H1 (cell line): ENCODE results near the gene FKBP1B. TPM values are rescaled to one million over a fixed set of nuclear protein-coding genes. Genes with fewer than 3 reads are reported as not detected.

ENCODE experiments used
- CTCF ChIA-PET: fragments of 300-600 bp; sonication (Branson Sonifier 250); formaldehyde crosslinking; loops from one replicate; lab custom pipeline; 2021; ENCODE audit not compliant: partially characterized antibody; lab: Charles Lee
- POLR2A ChIA-PET: fragments of 300-600 bp; sonication (Branson Sonifier 250); formaldehyde crosslinking; loops from one replicate; lab custom pipeline; 2021; ENCODE audit warnings: inconsistent platforms; ENCODE audit not compliant: partially characterized antibody; lab: Charles Lee
- DNase-seq, 2 experiments: peaks; one replicate each; pipeline versions ENCODE4 v3.0.0 to v3.0.0-alpha.2; 2010 to 2022; ENCODE audit warnings: low spot score in 2 of 2, low read depth in 1 of 2, mixed read lengths in 1 of 2
- FAIRE-seq: peaks from 2 replicates; lab custom pipeline; 2011; peaks lifted over from hg19 to GRCh38; lab: Jason Lieb, UNC
- H2AFZ ChIP-seq: 2 replicates; pipeline ENCODE4 v1.8.1; 2012; ENCODE audit warnings: low read length, inconsistent platforms
- H2AK5ac ChIP-seq: 2 replicates; pipeline ENCODE4 v1.6.1; 2013; ENCODE audit warnings: low read depth, low read length
- H2BK120ac ChIP-seq: replicated peaks from 2 replicates; pipeline ENCODE3; 2013; ENCODE audit warnings: low read depth, low read length, inconsistent platforms
- H2BK12ac ChIP-seq: 2 replicates; pipeline ENCODE4 v1.6.1; 2013; ENCODE audit warnings: low read depth, low read length
- H2BK15ac ChIP-seq: 2 replicates; pipeline ENCODE4 v1.6.1; 2013; ENCODE audit warnings: low read length
- H2BK20ac ChIP-seq: 2 replicates; pipeline ENCODE4 v1.6.1; 2013; ENCODE audit warnings: low read length
- H2BK5ac ChIP-seq: 2 replicates; pipeline ENCODE4 v1.6.1; 2013; ENCODE audit warnings: low read depth, low read length
- H3K14ac ChIP-seq: 2 replicates; pipeline ENCODE4 v1.6.1; 2013; ENCODE audit warnings: inconsistent platforms; ENCODE audit not compliant: insufficient read length
- H3K18ac ChIP-seq: 2 replicates; pipeline ENCODE4 v1.6.1; 2013; ENCODE audit warnings: low read length; ENCODE audit errors: extremely low read depth
- H3K23ac ChIP-seq: 2 replicates; pipeline ENCODE4 v1.6.1; 2013; ENCODE audit warnings: inconsistent platforms; ENCODE audit not compliant: insufficient read length
- H3K23me2 ChIP-seq: 2 replicates; pipeline ENCODE4 v1.6.1; 2013; ENCODE audit warnings: low read depth, low read length
- H3K27ac ChIP-seq: 2 replicates; pipeline ENCODE4 v1.6.1; 2011; ENCODE audit warnings: low read depth, low read length, inconsistent platforms
- H3K27me3 ChIP-seq, 4 experiments: replicated peaks in 1 of 4; 1 replicate in 1 of 4; 2 replicates in 3 of 4; pipeline versions ENCODE4 v1.6.1 to v1.8.1; 2011 to 2013; ENCODE audit warnings: low read length in 3 of 4, mild to moderate bottlenecking in 3 of 4, inconsistent platforms in 2 of 4, mixed read lengths in 2 of 4, moderate library complexity in 1 of 4; ENCODE audit not compliant: control insufficient read depth in 3 of 4, insufficient read depth in 3 of 4; ENCODE audit errors: extremely low read depth in 1 of 4
- H3K36me3 ChIP-seq, 4 experiments: 2 replicates each; pipeline versions ENCODE4 v1.6.1 to v1.8.1; 2011 to 2013; ENCODE audit warnings: mild to moderate bottlenecking in 4 of 4, low read length in 3 of 4, moderate library complexity in 2 of 4, control low read depth in 1 of 4, inconsistent platforms in 1 of 4; ENCODE audit not compliant: insufficient read depth in 4 of 4, control insufficient read depth in 2 of 4
- H3K4ac ChIP-seq: replicated peaks from 2 replicates; pipeline ENCODE3; 2013; ENCODE audit warnings: low read length, low read depth, mixed read lengths, inconsistent platforms; ENCODE audit not compliant: insufficient read length
- H3K4me1 ChIP-seq, 4 experiments: replicated peaks in 1 of 4; 1 replicate in 1 of 4; 2 replicates in 3 of 4; pipeline versions ENCODE4 v1.6.1 to v1.8.1; 2011 to 2013; ENCODE audit warnings: low read length in 3 of 4, inconsistent platforms in 2 of 4, mixed read lengths in 1 of 4; ENCODE audit not compliant: insufficient read depth in 4 of 4, control insufficient read depth in 3 of 4
- H3K4me2 ChIP-seq, 2 experiments: 2 replicates each; pipeline versions ENCODE4 v1.6.1 to v1.8.1; 2011 to 2013; ENCODE audit warnings: low read depth in 2 of 2, low read length in 2 of 2, control low read depth in 1 of 2, inconsistent platforms in 1 of 2, mild to moderate bottlenecking in 1 of 2; ENCODE audit not compliant: insufficient read depth in 1 of 2
- H3K4me3 ChIP-seq, 4 experiments: fragments of 200-600, 300-600 bp in 1 of 4; sonication (generic), shearing (Covaris generic), sonication (Bioruptor Twin) in 1 of 4; 2 replicates each; pipeline versions ENCODE4 v1.5.1 to v1.8.1; 2011 to 2016; ENCODE audit warnings: low read length in 4 of 4, low read depth in 3 of 4, control low read depth in 2 of 4, inconsistent platforms in 2 of 4, mild to moderate bottlenecking in 2 of 4, mixed read lengths in 1 of 4, moderate library complexity in 1 of 4; ENCODE audit not compliant: insufficient read depth in 2 of 4; ENCODE audit errors: extremely low read depth in 1 of 4
- H3K56ac ChIP-seq: replicated peaks from 2 replicates; pipeline ENCODE3; 2013; ENCODE audit warnings: low read depth, mild to moderate bottlenecking, mixed read lengths, low read length, inconsistent platforms; ENCODE audit not compliant: insufficient read length
- H3K79me1 ChIP-seq: 2 replicates; pipeline ENCODE4 v1.6.1; 2013; ENCODE audit warnings: low read depth, low read length, control low read depth
- H3K79me2 ChIP-seq, 2 experiments: 2 replicates each; pipeline versions ENCODE4 v1.6.1 to v1.8.1; 2012 to 2013; ENCODE audit warnings: low read length in 2 of 2, mild to moderate bottlenecking in 2 of 2, inconsistent platforms in 1 of 2; ENCODE audit not compliant: insufficient read depth in 2 of 2, control insufficient read depth in 1 of 2
- H3K9ac ChIP-seq, 4 experiments: replicated peaks in 1 of 4; 1 replicate in 1 of 4; 2 replicates in 3 of 4; pipeline versions ENCODE4 v1.6.1 to v1.8.1; 2011 to 2013; ENCODE audit warnings: low read depth in 3 of 4, low read length in 3 of 4, control low read depth in 2 of 4, mild to moderate bottlenecking in 2 of 4, moderate library complexity in 2 of 4, inconsistent platforms in 1 of 4; ENCODE audit errors: extremely low read depth in 1 of 4
- H3K9me3 ChIP-seq, 2 experiments: 2 replicates each; pipeline versions ENCODE4 v1.6.1 to v1.8.1; 2012 to 2013; ENCODE audit warnings: mild to moderate bottlenecking in 2 of 2, moderate library complexity in 2 of 2, control low read depth in 1 of 2, inconsistent platforms in 1 of 2, low read depth in 1 of 2, low read length in 1 of 2, mixed read lengths in 1 of 2; ENCODE audit not compliant: insufficient read depth in 2 of 2
- H4K20me1 ChIP-seq, 2 experiments: replicated peaks in 1 of 2; 2 replicates each; pipeline versions ENCODE3 to v1.8.1; 2011 to 2013; ENCODE audit warnings: inconsistent platforms in 2 of 2, low read length in 2 of 2, mild to moderate bottlenecking in 1 of 2; ENCODE audit not compliant: insufficient read depth in 2 of 2, control insufficient read depth in 1 of 2
- H4K5ac ChIP-seq: 2 replicates; pipeline ENCODE4 v1.6.1; 2013; ENCODE audit warnings: low read length, low read depth, mixed read lengths, inconsistent platforms; ENCODE audit not compliant: insufficient read length
- H4K8ac ChIP-seq: 2 replicates; pipeline ENCODE4 v1.8.0; 2013; ENCODE audit warnings: mild to moderate bottlenecking, moderate library complexity, low read length, inconsistent platforms; ENCODE audit not compliant: insufficient read depth; ENCODE audit errors: extremely low read depth
- H4K91ac ChIP-seq: replicated peaks from 2 replicates; pipeline ENCODE3; 2013; ENCODE audit warnings: low read length, mixed read lengths, inconsistent platforms; ENCODE audit not compliant: insufficient read length
- ATF3 ChIP-seq: IDR thresholded peaks from 2 replicates; pipeline ENCODE4 v1.6.1; 2011; ENCODE audit warnings: low read depth, mild to moderate bottlenecking, low read length; ENCODE audit not compliant: insufficient read depth
- CEBPB ChIP-seq: IDR thresholded peaks from 2 replicates; pipeline ENCODE4 v1.6.1; 2012; ENCODE audit warnings: low read depth, low read length
- GTF2F1 ChIP-seq: IDR thresholded peaks from 2 replicates; pipeline ENCODE4 v1.6.1; 2012; ENCODE audit warnings: low read depth, low read length, improper control_type of control experiment, borderline replicate concordance
- HDAC6 ChIP-seq: IDR thresholded peaks from one replicate; pipeline ENCODE4 v1.7.1; 2012; ENCODE audit warnings: low read depth, mild to moderate bottlenecking, inconsistent platforms, low read length, moderate library complexity
- POLR2A ChIP-seq, 2 experiments: IDR thresholded peaks; 1 replicate in 1 of 2; 2 replicates in 1 of 2; pipeline ENCODE4 v1.6.1; 2011; ENCODE audit warnings: low read depth in 2 of 2, low read length in 2 of 2, mild to moderate bottlenecking in 2 of 2; ENCODE audit errors: control extremely low read depth in 1 of 2
- SIX5 ChIP-seq: IDR thresholded peaks from 2 replicates; pipeline ENCODE4 v1.6.1; 2011; ENCODE audit warnings: mild to moderate bottlenecking, low read depth, low read length
- SP2 ChIP-seq: IDR thresholded peaks from 2 replicates; pipeline ENCODE4 v1.6.1; 2012; ENCODE audit warnings: mild to moderate bottlenecking, low read length, inconsistent platforms
- WGBS, 2 experiments: shearing (Covaris generic) in 1 of 2; methylation state at CpG; one replicate each; pipeline versions ENCODE4 v1.1.6 to v1.1.7; 2013 to 2015; ENCODE audit warnings: low lambda C conversion rate in 2 of 2, mixed read lengths in 2 of 2, inconsistent platforms in 1 of 2, low coverage in 1 of 2, missing lambda C conversion rate in 1 of 2; ENCODE audit not compliant: insufficient replicate concordance in 2 of 2, insufficient coverage in 1 of 2, insufficient read length in 1 of 2; ENCODE audit errors: extremely low coverage in 1 of 2, missing lambda C conversion rate in 1 of 2; 5-methylcytosine and 5-hydroxymethylcytosine counted together
- polyA plus RNA-seq, 7 experiments: library from polyadenylated mRNA; depleted of rRNA in 3 of 7; stranded (reverse) in 5 of 7; unstranded in 2 of 7; fragments of >200 nt in 5 of 7; fragments of 200-250 nt in 2 of 7; gene quantifications; 1 replicate in 5 of 7; 2 replicates in 1 of 7; 4 replicates in 1 of 7; pipeline versions ENCODE4 v1.2.1 to v1.2.3, GENCODE V29; 2011 to 2013; ENCODE audit warnings: missing spikeins in 2 of 7, mixed read lengths in 2 of 7
- total RNA-seq: library from RNA; stranded (reverse); fragmentation: NEBNext Ultra II Directional; extraction: Animal tissue kit (Norgen Biotek cat#: 25700); gene quantifications from 2 replicates; pipeline ENCODE4 v1.2.1, GENCODE V29; 2021
- TF ChIP-seq, protein P1 (sequence below), 3 experiments: IDR thresholded peaks; 1 replicate in 2 of 3; 2 replicates in 1 of 3; pipeline versions ENCODE4 v1.5.1 to v1.6.1; 2011; ENCODE audit warnings: low read length in 3 of 3, mild to moderate bottlenecking in 3 of 3, inconsistent platforms in 2 of 3, low read depth in 1 of 3, moderate library complexity in 1 of 3; ENCODE audit not compliant: insufficient read depth in 1 of 3; ENCODE audit errors: control extremely low read depth in 1 of 3

The FKBP1B gene
- total and polyA plus RNA-seq, 2 of the 8 experiments (the other 6 are each of a cell fraction or from before 2014, with no cell fraction given), result 50.8 to 151 TPM

GRCh38 chr2:24104110-24104650, 54.6 kb downstream of the FKBP1B start:
- Histone ChIP-seq H3K27me3 (no peaks in the 10 kb centered on the region), H2AFZ (no peak overlapping the region), H2BK15ac (no peak overlapping the region), H3K23ac (no peak overlapping the region), H2BK5ac (no peak overlapping the region), H3K27ac (no peak overlapping the region), H4K5ac (no peak overlapping the region), H3K4me3 (no peak overlapping the region), H3K4me1 (no peaks in the 10 kb centered on the region), H3K9ac (no peak overlapping the region), H2BK120ac (no peak overlapping the region), H2AK5ac (no peak overlapping the region), H3K4me2 (no peak overlapping the region), H4K91ac (no peak overlapping the region), H3K56ac (no peak overlapping the region), H2BK12ac (no peak overlapping the region), H3K23me2 (no peaks in the 10 kb centered on the region), H4K20me1 (no peaks in the 10 kb centered on the region), H2BK20ac (no peak overlapping the region), H4K8ac (no peak overlapping the region), H3K79me2 (no peaks in the 10 kb centered on the region), H3K79me1 (no peaks in the 10 kb centered on the region), H3K9me3 (no peaks in the 10 kb centered on the region; a peak in 1 of 4 replicates), H3K4ac (no peak overlapping the region), H3K18ac (no peak overlapping the region), H3K14ac (no peak overlapping the region), H3K36me3 (no peaks in the 10 kb centered on the region)
- 92% methylated on average over 8 of the region's 8 CpGs; no CpG with 5 or more reads in 1 of the 2 experiments for WGBS, 2 experiments
- ChIA-PET POLR2A (interaction anchor here (1.4 to 1.7 kb wide), 2 partner anchors 18 to 20 kb away, joined by 3 to 8 read pairs; partner anchors contain the start of gene TP53I3), CTCF (interaction anchor here (0.6 to 1.7 kb wide), 2 partner anchors 17 to 156 kb away, joined by 3 to 4 read pairs; no protein-coding TSS in a partner anchor)
- no peak for DNase-seq
- FAIRE-seq, result no peak
- TF ChIP-seq, protein P1, sequence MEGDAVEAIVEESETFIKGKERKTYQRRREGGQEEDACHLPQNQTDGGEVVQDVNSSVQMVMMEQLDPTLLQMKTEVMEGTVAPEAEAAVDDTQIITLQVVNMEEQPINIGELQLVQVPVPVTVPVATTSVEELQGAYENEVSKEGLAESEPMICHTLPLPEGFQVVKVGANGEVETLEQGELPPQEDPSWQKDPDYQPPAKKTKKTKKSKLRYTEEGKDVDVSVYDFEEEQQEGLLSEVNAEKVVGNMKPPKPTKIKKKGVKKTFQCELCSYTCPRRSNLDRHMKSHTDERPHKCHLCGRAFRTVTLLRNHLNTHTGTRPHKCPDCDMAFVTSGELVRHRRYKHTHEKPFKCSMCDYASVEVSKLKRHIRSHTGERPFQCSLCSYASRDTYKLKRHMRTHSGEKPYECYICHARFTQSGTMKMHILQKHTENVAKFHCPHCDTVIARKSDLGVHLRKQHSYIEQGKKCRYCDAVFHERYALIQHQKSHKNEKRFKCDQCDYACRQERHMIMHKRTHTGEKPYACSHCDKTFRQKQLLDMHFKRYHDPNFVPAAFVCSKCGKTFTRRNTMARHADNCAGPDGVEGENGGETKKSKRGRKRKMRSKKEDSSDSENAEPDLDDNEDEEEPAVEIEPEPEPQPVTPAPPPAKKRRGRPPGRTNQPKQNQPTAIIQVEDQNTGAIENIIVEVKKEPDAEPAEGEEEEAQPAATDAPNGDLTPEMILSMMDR (IDR thresholded peaks at IDR 0.05; ENCODE audit: control extremely low read depth in 1 of 3, insufficient read depth in 1 of 3, low read depth in 1 of 3, low read length in 3 of 3), result no peak
- TF ChIP-seq ATF3 (no peak), HDAC6 (no peak), CEBPB (no peak), SP2 (no peak), POLR2A (IDR thresholded peaks at IDR 0.05; ENCODE audit: control extremely low read depth in 1 of 2, low read depth in 2 of 2, low read length in 2 of 2) (no peak), GTF2F1 (no peak), SIX5 (no peak)
